Astrocyte of the spinal cord (primary cell): ENCODE data around the gene COA5.

Source experiments
- DNase-seq: peaks from one replicate; pipeline ENCODE4 v3.0.0; 2011; ENCODE audit warnings: low read depth, low spot score
- H3K4me3 ChIP-seq: 2 replicates; pipeline ENCODE4 v1.5.1; 2011; ENCODE audit warnings: low read depth, mild to moderate bottlenecking, low read length, moderate library complexity
- CTCF ChIP-seq: IDR thresholded peaks from 2 replicates; pipeline ENCODE4 v1.5.1; 2012; ENCODE audit warnings: low read depth, mild to moderate bottlenecking, low read length, inconsistent platforms
- in situ Hi-C: cut with HindIII; loops from 2 replicates; pipeline ENCODE4 v1.10.0; 2017; ENCODE audit warnings: low sequenced_read_pairs

Gene COA5

GRCh38 chr2:98592565-98592964 lies 15.7 kb downstream of the COA5 start:
- DNase-seq, result no peak
- in situ Hi-C loops, result no loop called here
- H3K4me3 ChIP-seq, result no peak overlapping the region
- no peak for TF ChIP-seq CTCF

DNA sequence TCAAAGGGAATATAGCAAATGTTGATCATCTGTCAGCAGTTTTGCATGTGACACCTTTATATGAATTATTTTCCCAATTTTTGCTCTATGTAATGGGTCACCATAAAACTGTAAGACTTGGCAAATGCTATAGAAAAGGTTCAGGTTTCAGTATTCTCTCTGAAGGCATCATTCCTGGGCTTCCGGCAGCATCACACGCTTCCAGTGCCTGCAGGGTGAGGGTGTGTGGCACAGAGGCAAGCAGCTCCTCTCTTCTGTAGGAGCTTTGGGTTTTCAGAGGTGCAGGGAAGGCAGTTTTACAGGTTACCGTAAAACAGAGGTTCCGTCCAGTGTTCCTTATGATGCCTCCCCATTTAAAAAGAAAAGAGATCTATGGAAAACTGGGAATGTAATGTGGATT lies 18.8 kb downstream of the COA5 start:
- DNase-seq, result no peak
- H3K4me3 ChIP-seq, result no peak overlapping the region
- in situ Hi-C loops, result no loop called here
- TF ChIP-seq CTCF, result no peak

GRCh38 chr2:98588880-98589431 lies 19.4 kb downstream of the COA5 start:
- DNase-seq, result no peak
- H3K4me3 ChIP-seq, result no peak overlapping the region
- no peak for TF ChIP-seq CTCF
- in situ Hi-C loops, result no loop called here

- in situ Hi-C loops, result no loop called here
- DNase-seq, result no peak
- no peak overlapping the region for H3K4me3 ChIP-seq
- TF ChIP-seq CTCF, result no peak
Observed at GRCh38 chr2:98586551-98587140, 21.7 kb downstream of the COA5 start.

DNA sequence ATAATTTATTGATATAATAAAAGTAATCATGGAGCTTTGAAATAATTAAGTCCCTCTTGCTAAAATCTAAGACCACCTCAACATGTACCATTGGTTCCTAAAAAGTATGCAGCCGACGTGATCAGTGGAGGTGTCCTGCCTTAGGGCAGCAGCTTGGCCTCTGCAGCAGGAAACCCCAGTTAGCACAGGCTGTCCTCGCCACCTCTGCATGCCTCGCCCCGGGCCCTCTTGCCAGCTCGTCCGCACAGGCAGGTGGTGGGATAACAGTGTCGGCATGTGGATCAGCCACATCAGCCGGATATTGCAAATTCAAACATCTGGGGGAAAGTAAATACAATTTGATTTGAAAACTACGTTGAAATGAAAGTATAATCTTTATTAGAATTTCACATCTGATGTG lies 22.9 kb downstream of the COA5 start:
- in situ Hi-C loops, result no loop called here
- H3K4me3 ChIP-seq, result no peak overlapping the region
- no peak for DNase-seq
- TF ChIP-seq CTCF, result no peak

DNA sequence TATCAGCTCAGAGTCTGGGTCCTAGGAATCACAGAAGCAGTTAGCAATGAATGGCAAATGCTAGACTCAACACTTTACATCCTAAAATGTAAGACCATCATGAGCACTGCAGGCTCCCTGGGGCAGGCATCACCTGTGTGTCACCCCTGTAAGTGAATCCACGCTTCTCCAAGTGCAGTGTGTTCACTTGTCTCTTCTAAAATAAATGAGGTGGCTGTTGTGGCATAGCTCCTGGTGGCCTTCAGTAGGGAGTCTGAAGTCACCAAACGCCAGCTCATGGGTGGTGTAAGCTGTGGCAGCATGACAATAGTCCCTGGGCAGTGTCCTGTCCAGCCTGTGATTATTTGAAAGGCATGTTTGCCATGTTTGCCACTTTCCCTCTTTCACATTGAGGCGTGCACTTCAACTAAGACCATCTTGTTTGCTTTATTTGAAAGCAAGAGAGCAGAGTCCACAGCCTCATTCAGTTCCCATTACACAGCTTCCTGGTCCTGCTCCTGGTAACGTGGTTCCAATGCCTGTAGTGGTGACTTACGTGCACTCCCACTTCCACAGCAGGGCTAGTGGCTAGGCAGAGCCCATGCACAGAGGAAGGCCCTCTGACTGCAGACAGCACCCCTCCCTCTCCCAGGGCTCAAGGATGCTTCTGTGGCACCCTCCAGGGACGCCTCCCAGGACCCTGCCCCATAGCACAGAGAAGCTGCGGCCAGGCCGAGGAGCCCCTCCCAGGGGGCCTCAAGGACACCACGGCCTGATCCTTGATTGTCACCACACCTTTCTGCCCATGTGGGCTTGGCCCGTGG lies 24.3 kb downstream of the COA5 start:
- DNase-seq, result no peak
- no peak overlapping the region for H3K4me3 ChIP-seq
- in situ Hi-C loops, result no loop called here
- TF ChIP-seq CTCF, result no peak
